Measurements from ENCODE around the gene RABGAP1L.

RABGAP1L gene

DNA sequence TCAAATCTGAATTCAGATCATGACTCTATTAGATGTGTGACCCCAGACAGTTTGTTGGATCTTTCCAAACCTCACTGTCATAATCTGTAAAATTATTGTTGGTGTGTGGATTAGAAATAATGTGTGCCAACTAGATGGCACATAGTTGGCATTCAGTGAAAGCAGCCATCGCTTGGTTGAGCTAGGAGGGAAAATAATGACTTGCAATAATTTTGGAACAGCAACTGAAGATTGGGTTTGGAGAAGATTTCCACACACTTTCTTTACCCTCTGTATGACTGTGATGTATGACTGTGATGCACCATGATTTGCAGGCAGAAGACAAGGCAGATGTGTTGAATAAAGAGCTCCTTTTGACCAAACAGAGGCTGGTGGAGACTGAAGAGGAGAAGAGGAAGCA lies 816.4 kb downstream of the RABGAP1L start:
- CTCF ChIA-PET: interaction anchor here (0.6 to 1.2 kb wide), 2 partner anchors 13 to 862 kb away, joined by 4 read pairs; no protein-coding TSS in a partner anchor
- POLR2A ChIA-PET (ENCODE audit: low non-redundant PET): no interaction called here
- TF ChIP-seq, protein P1, sequence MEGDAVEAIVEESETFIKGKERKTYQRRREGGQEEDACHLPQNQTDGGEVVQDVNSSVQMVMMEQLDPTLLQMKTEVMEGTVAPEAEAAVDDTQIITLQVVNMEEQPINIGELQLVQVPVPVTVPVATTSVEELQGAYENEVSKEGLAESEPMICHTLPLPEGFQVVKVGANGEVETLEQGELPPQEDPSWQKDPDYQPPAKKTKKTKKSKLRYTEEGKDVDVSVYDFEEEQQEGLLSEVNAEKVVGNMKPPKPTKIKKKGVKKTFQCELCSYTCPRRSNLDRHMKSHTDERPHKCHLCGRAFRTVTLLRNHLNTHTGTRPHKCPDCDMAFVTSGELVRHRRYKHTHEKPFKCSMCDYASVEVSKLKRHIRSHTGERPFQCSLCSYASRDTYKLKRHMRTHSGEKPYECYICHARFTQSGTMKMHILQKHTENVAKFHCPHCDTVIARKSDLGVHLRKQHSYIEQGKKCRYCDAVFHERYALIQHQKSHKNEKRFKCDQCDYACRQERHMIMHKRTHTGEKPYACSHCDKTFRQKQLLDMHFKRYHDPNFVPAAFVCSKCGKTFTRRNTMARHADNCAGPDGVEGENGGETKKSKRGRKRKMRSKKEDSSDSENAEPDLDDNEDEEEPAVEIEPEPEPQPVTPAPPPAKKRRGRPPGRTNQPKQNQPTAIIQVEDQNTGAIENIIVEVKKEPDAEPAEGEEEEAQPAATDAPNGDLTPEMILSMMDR (conservative IDR thresholded peaks at IDR 0.05; ENCODE audit: low read depth): no peak
- H3K27ac ChIP-seq: no peak overlapping the region
- no peak for DNase-seq (ENCODE audit: low spot score)

DNA sequence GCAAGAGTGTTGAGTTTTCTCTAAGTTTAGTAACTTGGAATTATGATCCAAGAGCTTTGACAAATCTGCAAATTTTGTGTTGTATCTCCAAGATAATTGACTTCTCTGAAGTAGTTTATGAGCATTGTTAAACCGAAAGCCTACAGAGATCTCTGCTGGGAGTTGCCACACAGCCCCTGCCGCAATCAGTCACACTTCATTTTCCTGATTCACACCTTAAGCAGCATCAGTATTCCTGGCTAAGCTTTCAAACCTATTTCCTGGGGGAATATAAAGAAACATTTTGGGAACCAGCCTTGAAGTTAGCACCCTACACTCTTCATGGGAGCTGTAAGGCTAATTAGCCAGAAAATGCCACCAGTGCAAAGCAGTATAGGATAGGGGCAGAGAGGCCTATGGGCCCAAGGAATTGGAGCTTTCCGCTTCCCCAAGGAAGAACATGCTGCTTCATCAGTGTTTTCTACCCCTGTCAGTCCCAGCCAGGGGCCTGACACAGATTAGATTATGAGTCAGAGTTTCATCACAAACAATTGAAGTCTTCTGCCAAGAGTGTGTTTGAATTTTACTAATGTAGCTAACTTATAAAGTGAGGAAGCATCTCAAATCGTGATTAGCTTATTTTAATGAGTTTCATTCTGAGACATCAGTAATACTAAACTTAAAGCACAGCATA lies 817.3 kb downstream of the RABGAP1L start:
- peak; percentile 68 for DNase-seq (ENCODE audit: low spot score)
- H3K27ac ChIP-seq: no peak overlapping the region
- ChIA-PET POLR2A (ENCODE audit: low non-redundant PET) (no interaction called here), CTCF (interaction anchor here (1.2 kb wide), 1 partner anchor 14 kb away, joined by 4 read pairs; no protein-coding TSS in a partner anchor)
- TF ChIP-seq, protein P1 (conservative IDR thresholded peaks at IDR 0.05; ENCODE audit: low read depth): no peak

DNA sequence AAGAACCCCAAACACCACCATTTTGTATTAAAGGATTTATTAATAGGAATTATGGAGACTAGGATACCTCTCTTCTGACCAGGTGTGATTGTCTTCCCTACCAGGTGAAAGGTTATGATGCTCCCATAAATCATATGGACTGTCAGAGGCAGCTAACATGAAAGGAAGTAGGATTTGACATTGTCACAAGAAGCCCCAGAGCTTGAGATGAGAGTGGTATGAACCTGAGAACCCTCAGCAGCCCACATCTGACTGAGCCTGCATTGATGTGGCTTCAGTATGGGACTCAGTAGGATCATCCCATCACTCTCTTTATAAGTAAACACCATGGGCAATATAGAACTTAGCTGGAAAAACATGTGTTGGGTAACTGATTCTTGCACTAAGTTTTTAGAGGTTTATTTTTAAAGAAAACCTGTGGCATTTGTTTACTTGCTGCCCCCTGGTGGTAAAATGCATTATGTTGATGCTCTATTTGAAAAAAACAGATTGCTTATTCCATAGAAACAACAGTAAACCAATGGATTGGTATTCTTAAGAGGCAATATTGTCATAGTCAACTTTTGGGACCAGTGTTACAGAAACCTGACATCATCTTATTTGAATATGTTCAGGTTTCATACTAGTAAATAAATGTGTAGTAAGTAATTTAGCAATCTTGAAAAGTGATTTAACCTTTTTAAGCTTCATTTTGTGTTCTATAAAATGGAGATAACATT lies 823.8 kb downstream of the RABGAP1L start:
- peak; percentile 17 for DNase-seq (ENCODE audit: low spot score)
- CTCF ChIA-PET: interaction anchor here (0.7 to 1.9 kb wide), 7 partner anchors 10 to 740 kb away, joined by 3 to 7 read pairs (median 3); no protein-coding TSS in a partner anchor
- no peak overlapping the region for H3K27ac ChIP-seq
- TF ChIP-seq, protein P1 (conservative IDR thresholded peaks at IDR 0.05; ENCODE audit: low read depth): peak; percentile 61
- POLR2A ChIA-PET (ENCODE audit: low non-redundant PET): no interaction called here

DNA sequence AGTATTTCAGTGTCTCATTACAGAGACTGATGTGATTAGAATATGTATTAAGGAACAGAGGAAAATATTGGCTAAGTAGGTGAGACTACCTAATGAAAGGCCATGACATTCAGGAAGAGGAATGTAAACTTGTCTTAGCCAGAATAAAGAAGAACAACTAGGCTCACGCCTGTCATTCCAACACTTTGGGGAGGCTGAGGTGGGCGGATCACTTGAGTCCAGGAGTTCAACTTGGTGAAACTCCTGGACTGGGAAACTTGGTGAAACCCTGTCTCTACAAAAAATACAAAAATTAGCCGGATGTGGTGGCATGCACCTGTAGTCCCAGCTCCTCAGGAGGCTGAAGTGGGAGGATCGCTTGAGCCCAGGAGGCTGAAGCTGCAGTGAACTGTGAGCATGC lies 825.6 kb downstream of the RABGAP1L start:
- DNase-seq (ENCODE audit: low spot score): no peak
- ChIA-PET POLR2A (ENCODE audit: low non-redundant PET) (no interaction called here), CTCF (interaction anchor here (0.8 kb wide), 1 partner anchor 42 kb away, joined by 3 read pairs; no protein-coding TSS in a partner anchor)
- H3K27ac ChIP-seq: no peak overlapping the region
- TF ChIP-seq, protein P1 (conservative IDR thresholded peaks at IDR 0.05; ENCODE audit: low read depth): no peak

DNA sequence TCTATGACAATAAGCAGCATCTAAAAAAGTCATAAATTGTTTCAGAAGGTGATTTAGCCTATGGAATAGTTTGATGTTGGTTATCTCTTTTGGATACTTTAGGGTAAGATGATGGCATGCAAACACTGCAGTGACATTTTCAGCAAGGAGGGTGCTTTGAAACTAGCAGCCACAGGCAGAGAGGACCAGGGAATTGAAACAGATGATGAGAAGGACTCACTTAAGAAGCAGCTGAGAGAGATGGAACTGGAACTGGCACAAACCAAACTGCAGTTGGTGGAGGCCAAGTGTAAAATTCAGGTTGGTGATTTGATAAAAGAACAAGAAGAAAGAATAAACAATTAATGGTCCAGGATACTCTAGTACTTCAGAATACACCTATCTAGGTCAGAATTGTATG lies 829.2 kb downstream of the RABGAP1L start:
- no peak for DNase-seq (ENCODE audit: low spot score)
- CTCF ChIA-PET: interaction anchor here (0.6 to 1.1 kb wide), 2 partner anchors 10 to 372 kb away, joined by 3 to 4 read pairs; no protein-coding TSS in a partner anchor
- H3K27ac ChIP-seq: no peak overlapping the region
- POLR2A ChIA-PET (ENCODE audit: low non-redundant PET): no interaction called here
- TF ChIP-seq, protein P1 (conservative IDR thresholded peaks at IDR 0.05; ENCODE audit: low read depth): no peak

DNA sequence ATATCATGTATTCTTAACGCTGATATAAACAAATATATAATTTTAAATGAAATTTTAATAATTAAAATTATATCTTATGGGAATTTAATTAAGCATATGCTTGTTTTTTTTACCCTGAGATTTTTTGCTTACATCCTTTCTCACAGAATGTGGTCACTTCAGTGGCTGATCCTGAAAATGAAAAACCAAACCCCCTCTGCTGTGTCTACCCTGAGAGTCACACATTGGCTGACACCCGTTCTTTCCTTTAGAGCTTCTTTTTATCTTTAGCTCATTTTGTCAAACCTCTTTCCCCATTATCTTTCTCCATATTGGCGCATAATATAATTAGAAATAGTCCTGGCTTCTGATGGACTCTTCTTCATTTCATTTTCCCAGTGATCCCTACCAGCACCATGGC lies 829.7 kb downstream of the RABGAP1L start:
- ChIA-PET CTCF (interaction anchor here (0.6 to 1.1 kb wide), 2 partner anchors 10 to 371 kb away, joined by 3 to 4 read pairs; no protein-coding TSS in a partner anchor), POLR2A (ENCODE audit: low non-redundant PET) (no interaction called here)
- no peak for DNase-seq (ENCODE audit: low spot score)
- H3K27ac ChIP-seq: no peak overlapping the region
- TF ChIP-seq, protein P1 (conservative IDR thresholded peaks at IDR 0.05; ENCODE audit: low read depth): no peak

Measured in RWPE1 (cell line).